NCI-H345 (cell line): ENCODE measurements around the gene PXMP2.
"Not testable (repeated sequence)": the region's sequence is repeated elsewhere in the genome, so short reads cannot be mapped to it uniquely, and the experiment has no call there.

Source experiments
- DNase-seq: peaks from one replicate; lab custom pipeline; 2025; lab: John Stamatoyannopoulos, UW

PXMP2 gene

DNA sequence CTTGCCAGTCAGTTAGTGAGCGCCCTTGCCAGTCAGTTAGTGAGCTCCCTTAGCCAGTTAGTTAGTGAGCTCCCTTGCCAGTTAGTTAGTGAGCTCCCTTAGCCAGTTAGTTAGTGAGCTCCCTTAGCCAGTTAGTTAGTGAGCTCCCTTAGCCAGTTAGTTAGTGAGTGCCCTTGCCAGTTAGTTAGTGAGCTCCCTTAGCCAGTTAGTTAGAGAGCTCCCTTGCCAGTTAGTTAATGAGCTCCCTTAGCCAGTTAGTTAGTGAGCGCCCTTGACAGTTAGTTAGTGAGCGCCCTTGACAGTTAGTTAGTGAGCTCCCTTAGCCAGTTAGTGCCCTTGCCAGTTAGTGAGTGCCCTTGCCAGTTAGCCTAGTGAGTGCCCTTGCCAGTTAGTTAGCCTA, 7.5 kb downstream of the PXMP2 start:
- DNase-seq: not testable (repeated sequence)

DNA sequence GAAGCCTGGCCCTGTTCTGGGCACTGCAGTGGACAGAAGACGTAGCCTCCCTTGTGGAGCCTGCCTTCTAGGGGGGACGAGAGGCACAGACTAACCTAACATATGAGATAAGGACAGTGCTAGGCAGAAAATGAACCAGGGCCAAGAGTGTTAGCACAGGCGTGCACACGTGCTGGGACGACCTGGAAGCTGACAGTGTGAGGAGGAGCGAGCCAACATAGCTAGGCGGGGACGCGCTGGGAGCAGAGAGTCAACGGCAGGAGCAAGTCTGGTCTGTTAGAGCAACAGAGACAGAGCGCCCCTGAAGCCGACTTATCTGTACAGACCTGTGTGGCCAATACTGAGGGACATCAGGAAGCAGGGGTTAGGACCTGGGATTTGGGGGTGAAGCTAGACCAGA, 8.0 kb downstream of the PXMP2 start:
- DNase-seq: no peak

DNA sequence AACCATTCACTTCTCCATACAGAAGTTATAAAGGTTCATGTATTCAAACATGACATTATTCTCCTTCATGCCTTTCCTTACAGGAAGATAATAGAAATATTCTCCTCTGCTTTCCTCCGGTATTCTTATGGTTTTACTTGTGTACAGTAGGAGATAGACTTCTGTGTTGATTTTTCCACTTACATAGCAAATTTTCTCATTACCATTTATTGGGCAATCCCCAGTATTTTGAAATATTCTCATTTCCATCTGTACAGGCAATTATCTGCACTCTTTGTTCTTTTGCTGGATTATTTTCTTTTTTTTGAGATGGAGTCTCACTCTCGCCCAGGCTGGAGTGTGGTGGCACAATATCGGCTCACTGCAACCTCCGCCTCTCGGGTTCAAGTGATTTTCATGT, 11.0 kb downstream of the PXMP2 start:
- no peak for DNase-seq

DNA sequence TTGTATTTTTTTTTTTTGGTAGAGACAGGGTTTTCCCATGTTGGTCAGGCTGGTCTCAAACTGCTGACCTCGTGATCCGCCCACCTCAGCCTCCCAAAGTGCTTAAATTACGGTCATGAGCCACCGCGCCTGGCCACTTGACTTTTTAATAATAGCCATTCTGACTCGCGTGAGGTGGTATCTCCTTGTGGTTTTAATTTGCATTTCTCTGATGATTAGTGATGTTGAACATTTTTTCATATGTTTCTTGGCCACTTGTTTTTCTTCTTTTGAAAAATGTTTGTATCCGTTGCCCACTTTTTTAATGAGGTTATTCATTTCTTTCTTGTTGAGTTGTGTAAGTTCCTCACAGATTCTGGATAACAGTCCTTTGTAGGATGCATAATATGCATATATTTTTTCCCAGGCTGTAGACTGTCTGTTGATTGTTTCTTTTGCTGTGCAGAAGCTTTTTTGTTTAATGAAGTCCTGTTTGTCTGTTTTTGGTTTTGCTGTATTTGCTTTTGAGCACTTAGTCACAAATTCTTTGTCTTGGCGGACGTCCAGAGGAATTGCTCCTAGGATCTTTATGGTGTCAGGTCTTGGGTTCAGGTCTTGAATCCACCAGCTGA, 12.9 kb downstream of the PXMP2 start:
- DNase-seq: no peak

DNA sequence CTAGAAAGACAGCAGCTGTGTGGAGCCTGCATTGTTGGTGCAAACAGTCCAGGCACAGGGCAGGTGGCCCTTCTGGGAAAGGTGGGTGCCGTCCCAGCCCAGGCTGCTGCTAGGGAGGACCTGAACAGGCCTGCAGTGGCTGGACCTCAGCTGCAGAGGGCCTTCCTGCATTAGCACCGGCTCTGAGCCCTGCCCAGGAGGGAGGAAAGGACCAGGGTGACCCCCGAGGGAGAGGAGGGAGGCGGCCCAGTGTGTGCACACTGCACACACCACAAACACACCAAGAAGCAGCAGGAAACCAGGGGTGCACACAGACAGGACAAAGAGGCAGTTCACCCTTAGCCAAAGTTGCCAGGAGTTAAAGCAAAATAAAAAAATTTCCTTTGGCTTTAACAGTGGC, 15.3 kb downstream of the PXMP2 start:
- DNase-seq: no peak

DNA sequence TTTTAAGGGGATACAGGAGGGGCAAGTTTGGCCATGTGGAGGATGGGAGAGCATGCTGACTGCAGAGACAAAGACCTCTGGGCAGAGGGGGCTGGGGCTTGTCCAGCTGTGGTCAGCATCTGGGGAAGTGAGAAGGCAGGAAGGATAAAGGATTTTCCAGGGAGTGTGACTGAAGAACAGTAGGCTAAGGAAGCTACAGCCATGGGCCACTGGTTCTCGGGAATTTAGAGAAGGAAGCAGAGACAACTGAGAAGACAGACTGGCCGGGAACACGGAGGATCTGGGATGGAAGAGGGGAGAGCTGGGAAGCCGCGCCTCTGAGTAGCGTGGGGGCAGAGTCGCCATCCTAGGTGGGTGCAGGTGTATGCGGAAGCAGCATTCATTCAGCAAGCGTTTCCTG, 16.3 kb downstream of the PXMP2 start:
- no peak for DNase-seq

DNA sequence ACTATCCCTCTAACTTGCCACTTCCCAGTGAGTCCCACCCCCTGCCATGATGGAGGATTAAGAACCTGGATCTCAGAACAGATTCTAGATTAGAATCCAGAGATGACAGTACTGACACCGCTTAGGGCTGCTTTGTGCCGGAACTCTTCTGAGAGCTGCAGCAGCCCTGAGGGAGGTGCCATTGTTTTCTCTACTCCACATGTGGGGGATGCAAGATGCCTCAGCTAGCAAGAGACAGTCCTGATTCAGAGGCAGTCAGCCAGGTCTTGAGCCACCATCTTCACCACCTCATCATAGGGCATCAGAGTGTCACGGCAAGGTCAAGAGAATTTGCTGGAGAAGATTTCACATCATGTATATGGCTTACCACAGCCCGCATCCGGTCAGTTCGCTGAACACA, 19.9 kb downstream of the PXMP2 start:
- DNase-seq: no peak

DNA sequence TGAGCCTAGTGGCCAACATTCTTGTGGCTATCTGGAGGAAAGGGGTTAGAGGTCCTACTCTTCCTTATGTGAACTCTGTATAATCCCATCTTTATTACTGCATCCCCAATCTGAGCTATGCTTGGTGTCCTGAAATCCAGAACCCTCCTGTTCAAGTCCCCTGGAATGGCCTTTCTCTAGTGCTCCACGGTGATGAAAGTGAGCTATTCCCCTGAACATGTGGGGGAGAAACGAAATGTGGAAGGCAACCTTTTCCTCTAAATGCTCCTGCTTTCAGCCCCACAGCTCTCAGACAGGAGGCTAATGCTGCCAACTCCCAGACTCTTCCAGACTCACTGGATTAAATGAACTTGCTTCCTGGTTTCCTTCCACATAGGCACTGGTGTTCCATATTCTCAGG, 20.8 kb downstream of the PXMP2 start:
- DNase-seq: no peak

DNA sequence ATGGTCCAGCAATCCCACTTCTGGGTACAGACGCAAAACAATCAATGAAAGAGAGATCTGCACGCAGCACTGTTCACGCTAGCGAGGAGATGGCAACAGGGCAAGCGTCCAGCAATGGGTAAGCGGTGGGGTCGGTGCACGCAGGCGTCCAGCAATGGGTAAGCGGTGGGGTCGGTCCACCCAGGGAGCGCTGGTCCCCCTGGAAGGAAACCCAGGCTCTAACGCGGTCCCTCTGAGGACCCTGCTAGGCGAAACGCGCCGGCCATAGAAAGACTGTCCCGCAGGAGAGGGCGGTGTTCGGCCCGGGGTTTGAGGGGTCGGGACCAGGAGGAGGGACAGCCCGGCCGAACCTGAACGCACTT, 22.6 kb downstream of the PXMP2 start:
- no peak for DNase-seq

DNA sequence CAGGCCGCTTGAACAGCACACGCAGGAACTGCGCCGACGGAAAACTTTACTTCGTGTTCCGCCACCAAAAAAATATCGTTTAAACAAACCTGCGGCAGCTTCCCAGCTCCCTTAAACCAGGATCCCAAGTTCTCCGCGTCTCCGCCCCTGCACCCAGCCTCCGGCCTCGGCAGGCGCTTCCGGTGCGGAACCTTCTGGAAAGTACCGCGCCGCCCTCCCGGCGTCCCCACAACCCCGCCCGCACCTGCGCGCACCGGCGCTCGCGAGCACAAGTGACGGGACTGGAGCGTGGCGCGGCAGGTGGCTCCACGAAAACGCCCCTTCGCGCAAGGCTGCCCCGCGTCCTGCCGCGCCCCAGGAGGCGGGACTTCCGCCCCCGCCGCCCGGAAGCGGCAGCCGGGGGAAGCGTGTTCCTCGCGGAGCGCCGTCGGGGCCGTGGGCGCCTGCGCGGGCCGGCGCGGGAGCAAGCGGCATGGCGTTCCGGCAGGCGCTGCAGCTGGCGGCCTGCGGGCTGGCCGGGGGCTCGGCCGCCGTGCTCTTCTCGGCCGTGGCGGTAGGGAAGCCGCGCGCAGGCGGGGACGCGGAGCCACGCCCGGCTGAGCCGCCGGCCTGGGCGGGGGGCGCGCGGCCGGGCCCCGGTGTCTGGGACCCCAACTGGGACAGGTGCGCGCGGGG, 23.2 kb downstream of the PXMP2 start, which contains the start of gene PGAM5:
PGAM5 (plus strand) TSS at position 438 of the 675 bp plus-strand sequence; CDS start at position 473, 35 bp downstream.
- peak; percentile 92 for DNase-seq

DNA sequence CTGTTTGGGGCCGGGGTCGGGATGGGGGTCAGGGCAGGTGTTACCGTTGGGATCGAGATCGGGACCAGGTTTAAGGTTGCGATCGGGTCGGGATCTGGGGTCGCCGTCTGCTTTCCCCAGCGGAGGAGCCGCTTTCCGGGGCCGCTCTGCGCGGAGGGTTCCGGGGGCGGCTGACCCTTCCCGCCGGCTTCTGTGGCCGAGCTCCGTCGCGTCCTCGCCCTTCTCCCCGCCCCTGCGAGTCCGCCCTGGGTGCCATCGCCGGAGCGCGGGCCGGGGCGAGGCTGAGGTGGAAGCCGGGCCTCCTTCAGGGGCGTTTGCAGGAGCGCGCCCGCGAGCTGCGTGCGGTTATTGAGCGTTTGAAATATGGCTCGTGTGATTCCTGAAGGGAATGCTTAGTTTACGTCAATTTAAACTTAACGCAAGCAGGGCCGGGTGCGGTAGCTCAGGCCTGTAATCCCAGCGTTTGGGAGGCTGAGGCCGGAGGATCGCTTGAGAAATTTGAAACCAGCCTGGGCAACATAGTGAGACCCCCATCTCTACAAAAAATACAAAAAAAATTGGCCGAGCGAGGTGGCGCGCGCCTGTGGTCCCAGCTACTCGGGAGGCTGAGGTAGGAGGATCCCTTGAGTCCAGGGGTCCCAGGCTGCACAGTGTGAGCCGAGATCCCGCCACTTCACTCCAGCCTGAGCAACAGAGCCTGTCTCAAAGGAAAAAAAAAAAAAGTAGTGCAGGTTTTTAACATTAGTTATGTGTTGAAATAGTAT, 23.9 kb downstream of the PXMP2 start:
- peak; percentile 10 for DNase-seq

DNA sequence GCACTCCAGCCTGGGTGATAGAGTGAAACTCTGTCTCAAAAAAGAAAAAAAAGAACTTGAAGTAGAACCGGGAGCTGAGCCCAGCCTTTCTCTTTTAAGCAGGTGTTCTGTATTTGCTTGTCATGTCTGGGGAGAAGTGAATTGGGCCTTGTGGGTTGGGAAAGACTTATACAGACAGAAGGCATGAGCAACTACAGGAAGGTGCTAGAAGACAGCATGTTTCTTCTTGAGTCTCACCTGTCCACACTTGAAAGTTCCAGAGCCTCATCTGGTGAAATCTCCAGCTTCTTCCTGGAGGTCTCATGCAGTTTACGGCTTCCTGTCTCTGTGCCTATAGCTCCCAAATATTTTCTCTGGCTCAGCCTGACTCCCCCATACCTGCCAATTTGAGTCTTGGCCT, 25.7 kb downstream of the PXMP2 start:
- DNase-seq: no peak

DNA sequence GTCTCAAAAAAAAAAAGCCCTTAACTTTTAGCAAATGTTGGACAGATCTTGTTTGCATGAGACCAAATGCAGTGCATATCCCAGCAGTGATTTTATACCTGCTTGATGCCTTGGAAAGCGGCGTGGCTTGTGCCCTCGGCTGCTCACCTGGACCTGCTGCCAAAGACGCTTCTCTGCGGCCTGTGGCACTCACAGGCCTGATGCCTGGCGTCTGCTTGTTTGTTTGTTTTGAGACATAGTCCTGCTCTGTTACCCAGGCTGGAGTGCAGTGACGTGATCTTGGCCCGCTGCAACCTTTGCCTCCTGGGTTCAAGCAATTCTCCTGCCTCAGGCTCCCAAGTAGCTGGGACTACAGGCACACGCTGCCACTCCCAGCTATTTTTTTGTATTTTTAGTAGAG, 28.5 kb downstream of the PXMP2 start:
- DNase-seq: no peak

DNA sequence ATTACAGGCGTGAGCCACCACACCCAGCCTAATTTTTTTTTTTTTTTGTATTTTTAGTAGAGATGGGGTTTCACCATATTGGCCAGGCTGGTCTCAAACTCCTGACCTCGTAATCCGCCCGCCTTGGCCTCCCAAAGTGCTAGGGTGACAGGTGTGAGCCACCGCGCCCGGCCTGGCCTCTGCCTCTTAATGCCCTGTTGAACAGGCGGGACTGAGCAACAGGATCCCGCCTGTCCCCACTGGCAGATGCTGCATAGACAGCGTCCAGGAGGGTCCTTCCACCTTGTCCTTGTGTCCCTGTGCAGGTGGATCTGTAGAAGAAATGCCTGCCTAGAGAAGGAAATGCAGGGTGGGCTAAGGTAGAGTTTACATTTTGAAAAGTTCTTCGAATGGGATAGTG, 29.0 kb downstream of the PXMP2 start:
- DNase-seq: no peak

DNA sequence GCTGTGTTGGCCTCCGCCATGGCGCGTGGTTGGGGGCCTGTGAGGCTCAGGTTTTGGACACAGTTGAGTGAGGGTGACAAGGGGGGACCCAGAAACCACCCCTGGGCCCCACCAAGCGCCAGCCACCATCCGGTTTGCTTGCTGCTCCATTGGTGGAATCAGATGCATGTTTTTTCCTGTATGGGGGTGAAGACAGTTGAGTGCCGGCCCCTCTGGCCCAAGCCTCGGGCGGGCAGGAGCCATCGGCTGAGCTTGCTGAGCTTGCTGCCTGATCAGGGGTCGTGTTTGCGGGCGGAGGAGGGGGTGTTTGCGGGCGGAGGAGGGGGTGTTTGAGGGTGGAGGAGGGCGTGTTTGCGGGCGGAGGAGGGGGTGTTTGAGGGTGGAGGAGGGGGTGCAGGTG, 29.6 kb downstream of the PXMP2 start:
- no peak for DNase-seq

DNA sequence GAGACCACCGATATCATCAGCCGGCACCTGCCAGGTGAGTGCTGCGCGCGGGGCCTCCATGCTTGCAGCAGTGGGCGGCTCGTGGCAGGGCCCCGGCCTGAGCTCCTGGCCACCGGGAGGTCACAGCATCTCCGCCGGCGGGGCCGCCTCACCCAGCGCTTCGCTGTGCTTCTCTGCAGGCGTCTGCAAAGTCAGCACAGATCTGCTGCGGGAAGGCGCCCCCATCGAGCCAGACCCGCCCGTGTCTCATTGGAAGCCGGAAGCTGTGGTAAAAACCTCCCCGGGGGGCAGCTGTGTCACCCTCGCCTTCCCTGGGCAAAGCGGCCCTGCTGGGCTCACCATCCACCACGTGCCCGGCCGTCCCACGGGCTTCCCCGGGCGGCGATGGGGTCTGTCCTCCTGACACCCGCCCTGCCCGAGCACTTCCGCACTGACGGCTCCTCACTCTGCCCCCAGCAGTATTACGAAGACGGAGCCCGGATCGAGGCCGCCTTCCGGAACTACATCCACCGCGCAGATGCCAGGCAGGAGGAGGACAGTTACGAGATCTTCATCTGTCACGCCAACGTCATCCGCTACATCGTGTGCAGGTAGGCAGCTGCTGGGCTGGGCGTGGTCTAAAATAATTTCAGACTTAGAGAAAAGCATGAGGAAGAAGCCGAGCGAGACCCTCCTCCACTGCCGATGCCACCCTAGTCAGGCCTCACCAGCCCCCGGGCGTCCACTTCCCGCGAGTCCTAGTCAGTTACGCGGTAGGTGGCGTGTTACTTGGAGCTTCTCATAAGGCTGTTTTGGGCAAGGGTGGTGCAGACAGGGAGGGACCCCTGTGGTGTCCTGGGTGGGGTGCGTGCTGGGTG, 30.4 kb downstream of the PXMP2 start:
- no peak for DNase-seq

DNA sequence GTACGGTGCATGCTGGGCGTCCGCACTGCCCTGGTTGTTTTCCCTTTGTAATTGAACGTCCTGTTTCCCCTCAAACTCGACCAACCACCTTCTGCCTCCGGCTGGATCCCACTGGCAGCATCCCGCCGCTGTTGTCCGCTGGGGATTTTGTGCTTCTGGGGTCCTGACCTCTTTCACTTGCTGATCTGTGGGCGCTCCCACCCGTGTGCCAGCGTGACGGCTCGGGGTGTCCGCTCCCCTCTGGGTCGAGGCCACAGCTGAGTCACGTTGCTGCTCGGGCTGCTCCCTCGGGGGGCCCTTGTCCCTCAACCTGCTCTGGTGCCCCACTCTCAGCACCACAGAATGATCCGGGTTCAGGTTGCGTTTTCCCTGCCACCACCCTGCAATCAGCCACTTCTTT, 31.3 kb downstream of the PXMP2 start:
- DNase-seq: no peak

DNA sequence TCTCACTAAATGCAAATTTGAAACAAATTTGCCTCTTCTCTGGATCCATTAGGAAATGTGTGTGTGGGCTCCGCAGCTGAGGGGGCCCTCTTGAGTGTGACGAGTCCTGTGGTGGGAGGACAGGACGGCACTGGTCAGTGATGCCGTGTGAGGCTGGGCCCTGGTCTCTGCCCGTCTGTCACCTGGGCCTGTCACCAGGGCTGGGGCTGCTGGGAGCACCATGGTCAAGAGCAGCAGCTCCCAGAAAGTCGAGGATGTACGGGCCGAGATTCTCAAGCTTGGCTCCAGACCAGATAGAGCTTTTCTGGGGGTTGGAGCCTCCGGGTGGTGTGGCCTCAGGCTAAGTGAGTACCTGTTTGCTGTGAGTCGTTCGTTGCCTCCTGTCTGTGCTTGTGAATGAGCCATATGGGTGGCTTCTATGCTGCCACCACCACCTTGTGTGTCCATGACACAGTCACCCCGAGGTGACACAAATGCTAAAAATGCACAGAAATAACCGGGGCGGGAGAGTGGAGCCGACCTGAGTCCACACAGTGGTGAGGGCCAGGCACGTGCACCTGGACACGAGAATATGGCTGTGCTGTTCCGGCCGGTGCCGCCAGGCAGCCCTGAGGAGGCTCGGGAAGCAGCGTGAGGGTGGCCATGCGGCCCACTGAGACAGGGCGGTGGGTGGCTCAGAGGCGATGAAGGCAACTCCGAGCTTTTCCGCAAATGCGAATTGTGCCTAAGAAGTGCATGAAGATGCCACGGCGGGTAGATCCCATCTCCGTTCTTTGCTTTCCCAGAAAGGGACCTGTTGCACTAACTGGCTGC, 32.0 kb downstream of the PXMP2 start:
- no peak for DNase-seq

DNA sequence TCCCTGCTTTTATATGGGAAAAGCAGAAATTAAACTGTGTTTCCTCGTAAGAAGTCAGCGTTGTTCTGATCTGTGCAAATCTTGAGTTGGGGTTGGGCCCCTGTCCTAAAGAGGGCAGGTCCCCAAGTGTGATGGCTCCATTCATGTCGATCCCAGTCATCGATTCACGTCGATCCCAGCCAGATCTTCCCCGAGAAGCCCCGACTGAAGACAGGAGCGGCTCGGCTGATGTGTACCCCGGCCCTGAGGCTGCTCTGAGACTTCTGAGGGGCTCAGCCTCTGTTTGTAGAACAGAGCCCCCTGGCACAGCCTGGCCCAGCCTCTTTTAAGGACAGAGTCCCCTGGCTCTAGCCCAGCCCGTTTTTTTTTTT, 32.6 kb downstream of the PXMP2 start:
- DNase-seq: no peak

DNA sequence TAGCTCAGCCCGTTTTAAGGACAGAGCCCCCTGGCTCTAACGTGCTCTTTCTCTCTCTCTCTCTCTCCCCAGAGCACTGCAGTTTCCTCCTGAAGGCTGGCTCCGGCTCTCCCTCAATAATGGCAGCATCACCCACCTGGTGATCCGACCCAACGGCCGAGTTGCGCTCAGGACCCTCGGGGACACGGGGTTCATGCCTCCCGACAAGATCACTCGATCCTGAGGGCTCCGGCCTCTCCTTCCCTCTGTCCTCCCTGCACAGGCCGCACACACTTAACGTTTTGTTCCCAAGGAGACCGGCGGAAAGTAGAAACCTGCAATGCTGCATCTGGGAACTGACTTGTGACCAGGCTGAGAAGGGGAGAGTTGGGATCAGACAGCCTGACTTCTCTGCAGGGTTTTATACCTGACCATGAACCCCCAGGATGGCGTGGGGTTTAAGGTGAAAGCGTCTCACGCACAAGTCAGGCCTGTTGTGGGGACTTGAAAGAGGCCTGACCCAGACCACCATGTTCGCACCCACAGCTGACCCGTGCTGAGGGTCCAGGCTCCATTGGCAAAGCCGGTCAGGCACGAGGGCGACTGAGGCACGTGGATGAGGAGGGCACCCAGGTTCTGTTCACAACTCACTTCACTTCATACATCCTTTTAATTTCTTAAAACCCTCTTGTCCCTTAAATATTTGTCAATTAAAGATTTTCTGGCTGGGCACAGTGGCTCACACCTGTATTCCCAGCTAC, 33.4 kb downstream of the PXMP2 start:
- DNase-seq: no peak
